ENCODE results near the gene CYP2A13. TPM values are rescaled to one million over a fixed set of nuclear protein-coding genes. Genes with fewer than 3 reads are reported as not detected.
"Not testable (repeated sequence)": the region's sequence is repeated elsewhere in the genome, so short reads cannot be mapped to it uniquely, and the experiment has no call there.

The CYP2A13 gene
- polyA plus RNA-seq, 12 donors: not detected

DNA sequence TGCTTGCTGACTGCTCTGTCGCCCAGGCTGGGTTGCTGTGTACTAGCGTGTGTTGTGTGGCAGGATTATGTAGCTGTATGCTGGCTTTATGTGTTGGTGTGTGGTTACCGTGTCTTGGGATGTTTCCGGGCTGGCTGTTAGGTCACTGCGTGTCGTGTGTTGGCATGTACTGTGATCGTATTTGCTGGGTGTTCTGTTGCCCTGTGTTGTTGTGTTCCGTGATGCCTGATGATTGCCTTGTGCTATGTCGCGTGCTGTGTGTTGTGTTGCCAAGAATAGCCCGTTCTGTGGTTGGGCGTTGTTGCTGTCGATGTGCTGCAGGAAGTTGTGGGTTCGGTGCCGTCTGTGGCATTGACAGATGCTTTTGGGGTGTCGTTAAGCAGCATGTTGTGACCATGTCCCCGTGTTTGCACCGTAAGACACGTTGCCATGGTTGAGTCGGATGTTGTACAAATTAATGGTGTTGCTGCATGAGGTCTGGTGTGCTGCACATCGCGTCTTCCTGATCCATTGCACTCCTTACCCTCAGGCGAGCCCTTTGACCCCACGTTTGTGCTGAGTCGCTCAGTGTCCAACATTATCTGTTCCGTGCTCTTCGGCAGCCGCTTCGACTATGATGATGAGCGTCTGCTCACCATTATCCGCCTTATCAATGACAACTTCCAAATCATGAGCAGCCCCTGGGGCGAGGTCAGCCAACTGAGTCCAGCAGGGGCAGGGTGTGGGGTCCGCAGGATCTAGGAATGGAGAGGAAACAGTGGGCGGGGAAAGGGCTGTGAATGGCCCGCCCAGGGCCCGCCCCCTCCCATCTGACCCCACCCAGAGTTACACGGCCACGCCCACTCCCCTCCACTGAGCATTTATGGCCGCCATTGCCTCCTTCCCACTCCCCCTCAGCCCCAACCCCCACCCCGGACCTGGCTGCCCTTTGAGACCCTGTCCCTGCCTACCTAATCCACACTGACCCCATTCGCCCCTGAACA lies 33.0 kb downstream of the CYP2A13 start:
- DNase-seq: not testable (repeated sequence)

DNA sequence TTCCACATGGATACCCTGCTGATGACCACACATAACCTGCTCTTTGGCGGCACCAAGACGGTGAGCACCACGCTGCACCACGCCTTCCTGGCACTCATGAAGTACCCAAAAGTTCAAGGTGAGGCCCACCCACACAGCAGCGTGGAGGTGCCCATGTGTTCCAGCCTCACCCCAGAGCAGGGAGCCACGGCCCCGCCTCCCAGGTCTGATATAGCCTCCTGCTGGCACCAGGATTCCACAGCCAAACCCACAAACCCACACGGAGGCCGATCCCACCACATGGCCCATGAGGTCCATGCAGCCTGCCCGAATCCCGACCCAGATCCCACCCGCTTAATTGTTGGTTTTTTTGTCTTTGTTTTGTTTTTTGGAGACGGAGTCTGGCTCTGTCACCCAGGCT lies 34.6 kb downstream of the CYP2A13 start:
- not testable (repeated sequence) for DNase-seq

- no peak for DNase-seq
Observed at GRCh38 chr19:41123716-41124294, 35.6 kb downstream of the CYP2A13 start.

DNA sequence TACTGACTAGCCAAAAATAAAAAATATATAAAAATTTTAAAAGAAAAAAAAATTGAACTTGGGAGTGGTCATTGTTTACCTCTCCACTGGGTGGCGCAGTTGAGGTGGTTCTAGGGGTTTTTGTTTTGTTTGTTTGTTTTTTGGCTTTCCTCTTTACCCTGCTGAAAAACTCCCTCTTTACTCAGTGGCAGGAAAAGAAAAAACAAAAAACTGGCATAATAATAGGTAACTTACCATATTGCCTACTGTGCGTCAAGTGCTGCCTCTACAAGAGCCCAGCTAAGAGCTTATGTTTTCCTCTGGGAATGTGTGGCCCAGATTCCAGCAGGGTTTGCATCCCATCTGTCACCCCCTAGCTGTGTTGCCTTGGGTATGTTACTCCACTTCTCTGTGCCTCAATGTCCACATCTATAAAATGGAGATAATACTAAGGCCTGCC lies 38.5 kb downstream of the CYP2A13 start:
- not testable (repeated sequence) for DNase-seq

- not testable (repeated sequence) for DNase-seq
Observed at GRCh38 chr19:41127362-41127761, 39.1 kb downstream of the CYP2A13 start.

GRCh38 chr19:41127801-41128300 lies 39.6 kb downstream of the CYP2A13 start:
- DNase-seq: peak; percentile 45

GRCh38 chr19:41128692-41129091 lies 40.4 kb downstream of the CYP2A13 start:
- no peak for DNase-seq

DNA sequence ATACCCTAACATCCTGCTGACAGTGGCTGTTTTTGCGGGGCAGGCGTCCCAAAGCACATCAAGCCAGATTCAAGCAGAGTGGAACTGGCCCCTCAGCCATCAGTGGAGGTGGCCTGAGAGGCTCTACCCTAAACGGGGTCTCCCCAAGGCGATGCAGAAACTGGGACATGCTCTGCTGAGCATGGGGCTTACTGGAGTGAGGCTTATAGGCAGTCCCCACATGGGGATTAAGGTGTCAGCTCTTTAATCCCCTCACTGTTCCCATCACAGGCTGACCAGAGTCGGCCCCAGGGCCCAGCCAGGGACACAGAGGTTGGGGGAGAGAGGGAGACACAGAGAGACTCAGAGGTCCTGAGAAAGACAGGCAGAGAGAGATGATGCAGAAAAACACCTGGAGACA lies 42.9 kb downstream of the CYP2A13 start:
- DNase-seq: no peak

- DNase-seq: no peak
Observed at GRCh38 chr19:41133260-41133659, 45.0 kb downstream of the CYP2A13 start.

DNA sequence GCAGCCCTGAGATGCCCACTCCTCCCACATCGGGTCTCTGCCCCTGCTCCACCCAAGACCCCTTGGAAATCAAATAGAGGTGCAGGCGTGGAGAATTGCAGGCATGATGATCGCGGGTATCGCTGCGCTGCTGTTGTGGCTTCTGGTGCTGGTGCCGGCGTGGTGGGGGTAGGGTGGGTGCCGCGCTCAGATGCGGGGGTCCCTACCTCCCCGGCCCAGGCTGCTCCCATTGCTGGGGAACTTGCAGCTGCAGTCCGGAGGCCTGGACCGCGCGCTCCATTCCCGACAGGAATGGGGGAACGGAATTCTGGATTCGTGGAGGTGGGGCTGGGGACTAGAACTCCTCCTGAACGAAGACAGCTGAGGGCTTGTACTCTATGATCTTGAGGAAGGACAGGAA lies 46.4 kb downstream of the CYP2A13 start:
- no peak for DNase-seq

DNA sequence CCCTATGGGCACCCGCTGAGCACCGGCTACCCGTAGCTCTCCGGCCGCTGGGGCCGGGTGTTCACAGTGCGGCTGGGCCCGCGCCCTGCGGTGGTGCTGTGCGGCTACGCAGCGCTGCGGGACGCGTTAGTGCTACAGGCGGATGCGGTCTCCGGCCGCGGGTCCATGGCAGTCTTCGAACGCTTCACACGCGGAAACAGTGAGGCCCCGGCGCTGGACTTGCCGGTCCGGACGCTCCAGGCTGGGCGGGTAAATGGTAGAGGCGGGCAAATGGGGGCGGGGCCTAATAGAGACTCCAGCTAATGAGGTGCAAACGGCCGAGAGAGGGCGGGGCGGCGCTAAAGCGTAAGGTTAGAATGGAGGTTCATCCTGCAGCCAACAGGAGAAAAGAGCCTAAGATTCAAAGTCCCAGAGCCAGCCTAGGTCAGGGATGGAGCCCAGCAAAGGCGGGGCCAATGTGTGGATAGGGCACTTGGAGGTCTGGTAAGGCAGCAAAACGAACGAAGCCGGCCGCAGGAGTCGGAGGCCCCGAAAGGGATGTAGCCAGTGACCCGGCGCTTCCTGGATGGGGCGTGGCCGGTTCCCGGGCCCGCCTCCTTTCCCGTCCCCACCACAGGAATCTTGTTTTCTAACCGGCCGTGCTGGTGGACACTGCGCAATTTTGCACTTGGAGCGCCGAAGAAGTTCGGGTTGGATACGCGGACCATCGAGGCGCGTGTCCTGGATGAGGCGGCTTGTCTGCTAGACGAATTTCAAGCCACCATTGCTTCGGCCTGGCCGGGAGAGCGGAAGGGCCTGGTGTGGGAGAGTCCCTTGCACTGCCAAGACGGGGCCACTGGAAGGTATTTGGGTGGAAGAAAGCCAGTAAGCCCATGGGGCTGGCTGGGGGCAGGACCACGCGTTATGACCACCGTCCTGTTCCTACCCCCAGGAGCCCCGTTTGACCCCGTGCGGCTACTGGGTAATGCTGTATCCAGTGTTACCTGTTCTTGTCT lies 47.4 kb downstream of the CYP2A13 start:
- DNase-seq: peak; percentile 50

- DNase-seq: no peak
Observed at GRCh38 chr19:41136636-41137455, 48.6 kb downstream of the CYP2A13 start.

- peak; percentile 45 for DNase-seq
Observed at GRCh38 chr19:41144403-41144802, 56.2 kb downstream of the CYP2A13 start.

Other genes with a start within 250 kb of the CYP2A13 start
- under 1 TPM in 3 of 12 donors, not detected in 9; 0.18 to 0.47 (median 0.21) TPM for gene CYP2A6, start 238.0 kb upstream of the CYP2A13 start, polyA plus RNA-seq (ENCODE audit: insufficient read length in 12 of 12)
- gene CYP2A7, start 206.2 kb upstream of the CYP2A13 start, polyA plus RNA-seq (ENCODE audit: insufficient read length in 12 of 12): under 1 TPM in 4 of 12 donors, not detected in 8; 0.15 to 0.39 (median 0.25) TPM
- gene CYP2B6, start 97.2 kb upstream of the CYP2A13 start, polyA plus RNA-seq (ENCODE audit: insufficient read length in 12 of 12): under 1 TPM in 2 of 12 donors, not detected in 10; 0.09 TPM
- gene CYP2F1, start 26.0 kb downstream of the CYP2A13 start, polyA plus RNA-seq (ENCODE audit: insufficient read length in 12 of 12): under 1 TPM in 2 of 12 donors, not detected in 10; 0.22 to 0.32 TPM
- 1 to 10 TPM in 3 of 12 donors, under 1 TPM in 7, not detected in 2; 0.20 to 6.2 (median 0.44) TPM for gene CYP2S1, start 104.8 kb downstream of the CYP2A13 start, polyA plus RNA-seq (ENCODE audit: insufficient read length in 12 of 12)
- 100 to 1,000 TPM in 1 of 12 donors, 10 to 100 TPM in 11; 14.8 to 207 (median 28.6) TPM for gene AXL, start 130.8 kb downstream of the CYP2A13 start, polyA plus RNA-seq (ENCODE audit: insufficient read length in 12 of 12)
- 1,000 to 10,000 TPM in 1 of 12 donors, 100 to 1,000 TPM in 11; 136 to 1,638 (median 158) TPM for gene HNRNPUL1, start 175.9 kb downstream of the CYP2A13 start, polyA plus RNA-seq (ENCODE audit: insufficient read length in 12 of 12)
- gene CCDC97, start 221.7 kb downstream of the CYP2A13 start, polyA plus RNA-seq (ENCODE audit: insufficient read length in 12 of 12): 10 to 100 TPM in 11 of 12 donors, not detected in 1; 29.3 to 58.0 (median 34.4) TPM